HUES64 (cell line): ENCODE results near the gene COL27A1.

ENCODE experiments used
- H3K27ac ChIP-seq: 2 replicates; pipeline ENCODE4 v1.7.0; 2013; ENCODE audit warnings: low read depth, low read length, inconsistent platforms
- H3K27me3 ChIP-seq: 2 replicates; pipeline ENCODE4 v1.6.1; 2013; ENCODE audit warnings: mild to moderate bottlenecking, low read length; ENCODE audit not compliant: insufficient read depth
- H3K36me3 ChIP-seq: 2 replicates; pipeline ENCODE4 v1.6.1; 2013; ENCODE audit warnings: mild to moderate bottlenecking, low read length; ENCODE audit not compliant: insufficient read depth
- H3K4me1 ChIP-seq: 2 replicates; pipeline ENCODE4 v1.6.1; 2013; ENCODE audit warnings: mild to moderate bottlenecking, low read length, moderate library complexity; ENCODE audit not compliant: insufficient read depth
- H3K4me3 ChIP-seq: 2 replicates; pipeline ENCODE4 v1.5.1; 2013; ENCODE audit warnings: mild to moderate bottlenecking, low read length, moderate library complexity
- H3K9ac ChIP-seq: 2 replicates; pipeline ENCODE4 v1.6.1; 2013; ENCODE audit warnings: mild to moderate bottlenecking, low read depth, low read length
- H3K9me3 ChIP-seq: 2 replicates; pipeline ENCODE4 v1.6.1; 2013; ENCODE audit warnings: low read depth, low read length; ENCODE audit not compliant: insufficient read depth
- WGBS: fragments of 150-250, 120-280 bp; methylation state at CpG from one replicate; pipeline ENCODE4 v1.1.7; 2013; ENCODE audit warnings: missing lambda C conversion rate; 5-methylcytosine and 5-hydroxymethylcytosine counted together

COL27A1 gene

DNA sequence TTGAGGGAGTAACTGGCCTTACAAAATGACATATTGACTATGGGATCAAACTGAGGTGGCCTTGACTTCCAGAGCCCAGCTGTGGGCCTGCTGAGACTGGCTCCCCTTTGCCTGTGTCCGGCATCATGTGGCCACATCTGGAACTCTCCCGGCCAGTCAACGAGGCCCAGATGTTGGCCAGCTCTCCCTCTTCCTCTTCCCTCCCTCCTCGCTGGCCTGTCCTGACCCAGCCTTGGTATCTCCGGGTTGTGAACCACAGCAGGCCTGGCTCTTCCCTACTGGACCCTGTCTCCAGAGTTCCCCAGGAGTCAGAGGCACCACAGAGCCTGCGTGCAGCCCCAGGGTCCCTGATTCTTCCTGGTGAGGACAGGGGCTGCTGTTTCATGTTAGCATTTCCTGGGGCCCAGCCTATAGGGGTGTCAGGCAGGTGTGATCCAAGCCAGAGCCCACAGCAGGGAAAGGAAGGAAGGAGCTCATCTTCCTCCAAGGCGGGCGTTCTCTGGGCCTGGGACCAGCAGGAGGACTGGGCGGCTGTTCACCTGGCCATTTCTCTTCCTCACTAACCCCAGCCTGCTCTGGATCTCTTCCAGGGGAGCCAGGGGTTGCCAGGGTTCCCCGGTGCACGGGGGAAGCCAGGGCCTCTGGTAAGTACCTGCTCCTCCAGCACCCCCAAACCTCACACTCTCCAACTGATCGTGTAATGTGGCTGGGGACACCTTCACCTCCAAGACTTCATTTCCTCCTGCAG is 81.2 kb downstream of the COL27A1 start:
- no peak overlapping the region for H3K9ac ChIP-seq
- no peak overlapping the region for H3K27ac ChIP-seq
- H3K27me3 ChIP-seq: no peaks in the 10 kb centered on the region
- H3K4me1 ChIP-seq: peaks cover 4% of the 10 kb centered on the region; the same call in 1 of the 2 replicates
- WGBS: 81% methylated on average over 12 of the region's 12 CpGs
- no peaks in the 10 kb centered on the region for H3K9me3 ChIP-seq
- H3K4me3 ChIP-seq: no peak overlapping the region
- peaks cover 3% of the 10 kb centered on the region; the same call in 1 of the 2 replicates for H3K36me3 ChIP-seq

DNA sequence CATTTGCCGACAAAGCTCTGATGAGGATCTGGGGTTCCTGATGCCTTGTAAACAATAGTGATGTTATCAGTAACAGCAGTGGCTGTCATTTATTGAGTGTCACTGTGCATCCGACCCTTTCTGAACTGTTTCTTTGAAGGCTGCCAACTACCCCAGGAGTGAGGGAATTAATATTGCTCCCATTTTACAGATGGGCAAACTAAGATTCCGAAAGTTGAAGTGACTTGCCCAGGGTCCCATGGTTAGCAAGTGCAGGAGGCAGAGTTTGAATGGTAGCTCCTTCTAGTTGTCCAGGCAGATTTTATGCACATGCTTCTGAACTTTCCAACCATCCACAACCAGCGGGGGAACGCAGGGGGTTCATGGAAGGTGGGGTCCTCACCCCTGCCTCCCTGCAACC is 81.9 kb downstream of the COL27A1 start:
- H3K9ac ChIP-seq: no peak overlapping the region
- no peaks in the 10 kb centered on the region for H3K9me3 ChIP-seq
- peaks cover 4% of the 10 kb centered on the region; the same call in 1 of the 2 replicates for H3K36me3 ChIP-seq
- H3K4me3 ChIP-seq: no peak overlapping the region
- no peak overlapping the region for H3K27ac ChIP-seq
- 95% methylated on average over 5 of the region's 5 CpGs for WGBS
- H3K4me1 ChIP-seq: peaks cover 4% of the 10 kb centered on the region; the same call in 1 of the 2 replicates
- H3K27me3 ChIP-seq: no peaks in the 10 kb centered on the region

DNA sequence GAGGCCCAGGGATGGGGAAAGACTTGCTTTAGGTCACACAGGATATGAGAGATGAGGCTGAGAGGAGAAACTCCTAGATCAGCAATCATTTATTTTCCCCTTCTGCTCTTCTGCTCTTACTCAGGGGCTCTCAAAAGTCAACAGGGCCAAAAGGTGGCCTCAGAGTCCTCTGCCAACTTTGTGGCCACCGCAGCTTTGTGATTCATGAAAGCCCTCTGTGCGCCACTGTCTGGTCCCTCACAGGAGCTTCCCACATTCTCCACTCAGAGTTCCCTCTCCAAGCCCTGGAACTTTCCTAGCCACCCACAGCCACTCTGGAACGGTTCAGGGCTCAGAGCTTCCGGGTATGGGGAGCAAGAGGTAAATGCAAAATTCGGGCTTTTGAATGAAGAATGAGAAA is 82.4 kb downstream of the COL27A1 start:
- H3K36me3 ChIP-seq: peaks cover 4% of the 10 kb centered on the region; the same call in 1 of the 2 replicates

DNA sequence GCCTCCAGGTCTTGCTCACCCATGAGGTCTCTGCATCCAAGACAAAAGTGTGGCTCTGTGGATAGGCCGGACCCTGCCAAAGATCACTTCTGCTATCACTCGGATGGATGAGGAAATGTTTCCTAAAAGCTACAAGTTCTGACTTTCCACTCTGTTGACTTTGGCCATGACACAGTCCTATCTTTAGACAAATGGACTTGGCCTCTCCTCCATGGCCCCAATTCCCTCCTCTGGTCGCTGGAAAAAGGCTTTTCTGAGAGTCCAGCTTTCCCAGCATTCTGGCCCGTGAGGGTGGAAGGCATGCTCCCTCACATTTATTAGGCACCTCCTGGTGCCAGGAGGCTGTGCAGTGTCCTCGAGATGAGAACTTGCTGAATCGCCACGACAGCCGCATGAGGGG is 83.1 kb downstream of the COL27A1 start:
- H3K27me3 ChIP-seq: no peaks in the 10 kb centered on the region
- no peak overlapping the region for H3K9ac ChIP-seq
- WGBS: 95% methylated on average over 8 of the region's 8 CpGs
- no peaks in the 10 kb centered on the region for H3K9me3 ChIP-seq
- no peak overlapping the region for H3K4me3 ChIP-seq
- H3K27ac ChIP-seq: no peak overlapping the region
- peaks cover 4% of the 10 kb centered on the region; the same call in 1 of the 2 replicates for H3K4me1 ChIP-seq
- peaks cover 4% of the 10 kb centered on the region; the same call in 1 of the 2 replicates for H3K36me3 ChIP-seq

More for the DNA sequence above, 82.4 kb downstream of the COL27A1 start:
- no peaks in the 10 kb centered on the region for H3K9me3 ChIP-seq
- H3K27ac ChIP-seq: no peak overlapping the region
- no peak overlapping the region for H3K4me3 ChIP-seq
- H3K27me3 ChIP-seq: no peaks in the 10 kb centered on the region
- WGBS: 89% methylated on average over 2 of the region's 5 CpGs
- H3K9ac ChIP-seq: no peak overlapping the region
- H3K4me1 ChIP-seq: peaks cover 4% of the 10 kb centered on the region; the same call in 1 of the 2 replicates

DNA sequence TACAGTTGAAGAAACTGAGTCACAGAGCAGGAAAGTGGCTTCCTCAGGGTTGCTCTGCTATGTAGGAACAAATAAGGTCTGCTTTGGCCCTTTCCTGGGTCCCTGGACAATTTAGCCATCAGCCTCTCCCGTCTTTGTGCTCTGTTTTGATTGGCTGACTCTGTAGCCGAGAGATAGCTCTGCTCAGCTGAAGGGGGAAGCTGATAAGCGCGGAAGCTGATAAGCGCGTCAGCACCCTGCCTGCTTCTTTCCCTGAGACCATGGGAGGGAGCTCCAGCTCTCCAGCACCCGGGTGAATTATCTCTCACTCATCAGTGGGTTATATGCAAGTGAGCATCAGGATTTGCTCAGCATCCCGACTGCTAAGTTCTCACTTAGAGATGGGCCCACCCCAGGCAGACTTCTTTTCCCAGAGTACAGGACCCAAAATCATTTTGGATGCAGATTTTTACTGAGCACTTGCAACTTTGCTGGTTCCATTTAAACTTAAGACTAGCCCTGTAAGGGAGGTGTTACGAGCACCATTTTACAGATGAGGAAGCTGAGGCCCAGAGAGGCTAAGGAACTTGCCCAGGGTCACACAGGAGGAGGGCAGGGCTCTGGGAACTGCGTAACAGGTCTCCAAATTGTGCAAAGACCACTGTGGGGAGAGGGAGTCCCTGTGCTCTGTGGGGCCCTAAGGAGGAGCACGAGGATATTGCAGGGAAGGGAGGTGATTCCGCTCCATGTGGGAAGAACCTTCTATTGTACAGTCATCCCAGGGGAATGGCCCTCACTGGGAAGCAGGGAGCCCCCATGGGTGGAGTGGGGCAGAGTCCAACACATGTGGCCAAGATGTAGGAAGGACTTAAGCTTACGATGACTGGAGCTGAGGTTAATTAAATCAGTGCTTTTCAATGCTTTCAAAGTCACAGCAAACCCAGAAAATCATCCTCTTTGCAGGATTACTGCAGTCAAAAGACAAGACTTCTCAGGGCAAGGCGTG is 83.8 kb downstream of the COL27A1 start:
- no peak overlapping the region for H3K9ac ChIP-seq
- H3K4me3 ChIP-seq: no peak overlapping the region
- H3K36me3 ChIP-seq: peaks cover 4% of the 10 kb centered on the region; the same call in 1 of the 2 replicates
- H3K27me3 ChIP-seq: no peaks in the 10 kb centered on the region
- no peak overlapping the region for H3K27ac ChIP-seq
- H3K9me3 ChIP-seq: no peaks in the 10 kb centered on the region
- 74% methylated on average over 14 of the region's 14 CpGs for WGBS
- peaks cover 4% of the 10 kb centered on the region; the same call in 1 of the 2 replicates for H3K4me1 ChIP-seq

DNA sequence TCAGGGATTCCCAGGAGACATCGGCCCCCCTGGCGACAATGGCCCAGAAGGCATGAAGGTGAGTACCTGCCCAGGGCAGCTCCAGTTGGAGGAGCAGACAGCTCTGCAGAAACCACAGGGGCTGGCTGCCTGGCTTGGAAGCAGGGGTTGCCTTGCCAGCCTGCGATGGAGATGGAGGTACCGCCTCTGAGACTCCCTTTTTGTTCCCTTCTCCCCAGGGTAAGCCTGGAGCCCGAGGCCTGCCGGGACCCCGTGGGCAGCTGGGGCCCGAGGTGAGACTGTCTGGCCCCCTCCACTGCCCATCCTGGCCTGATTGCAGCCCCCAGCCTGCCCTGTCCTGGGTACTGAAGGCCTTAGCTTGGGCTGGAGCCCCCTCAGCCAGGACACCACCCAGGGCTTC is 84.9 kb downstream of the COL27A1 start:
- no peak overlapping the region for H3K27ac ChIP-seq
- H3K9me3 ChIP-seq: no peaks in the 10 kb centered on the region
- H3K36me3 ChIP-seq: peaks cover 4% of the 10 kb centered on the region; the same call in 1 of the 2 replicates
- no peak overlapping the region for H3K4me3 ChIP-seq
- H3K27me3 ChIP-seq: no peaks in the 10 kb centered on the region
- no peaks in the 10 kb centered on the region; the same call in 1 of the 2 replicates for H3K4me1 ChIP-seq
- no peak overlapping the region for H3K9ac ChIP-seq
- WGBS: 88% methylated on average over 8 of the region's 8 CpGs

DNA sequence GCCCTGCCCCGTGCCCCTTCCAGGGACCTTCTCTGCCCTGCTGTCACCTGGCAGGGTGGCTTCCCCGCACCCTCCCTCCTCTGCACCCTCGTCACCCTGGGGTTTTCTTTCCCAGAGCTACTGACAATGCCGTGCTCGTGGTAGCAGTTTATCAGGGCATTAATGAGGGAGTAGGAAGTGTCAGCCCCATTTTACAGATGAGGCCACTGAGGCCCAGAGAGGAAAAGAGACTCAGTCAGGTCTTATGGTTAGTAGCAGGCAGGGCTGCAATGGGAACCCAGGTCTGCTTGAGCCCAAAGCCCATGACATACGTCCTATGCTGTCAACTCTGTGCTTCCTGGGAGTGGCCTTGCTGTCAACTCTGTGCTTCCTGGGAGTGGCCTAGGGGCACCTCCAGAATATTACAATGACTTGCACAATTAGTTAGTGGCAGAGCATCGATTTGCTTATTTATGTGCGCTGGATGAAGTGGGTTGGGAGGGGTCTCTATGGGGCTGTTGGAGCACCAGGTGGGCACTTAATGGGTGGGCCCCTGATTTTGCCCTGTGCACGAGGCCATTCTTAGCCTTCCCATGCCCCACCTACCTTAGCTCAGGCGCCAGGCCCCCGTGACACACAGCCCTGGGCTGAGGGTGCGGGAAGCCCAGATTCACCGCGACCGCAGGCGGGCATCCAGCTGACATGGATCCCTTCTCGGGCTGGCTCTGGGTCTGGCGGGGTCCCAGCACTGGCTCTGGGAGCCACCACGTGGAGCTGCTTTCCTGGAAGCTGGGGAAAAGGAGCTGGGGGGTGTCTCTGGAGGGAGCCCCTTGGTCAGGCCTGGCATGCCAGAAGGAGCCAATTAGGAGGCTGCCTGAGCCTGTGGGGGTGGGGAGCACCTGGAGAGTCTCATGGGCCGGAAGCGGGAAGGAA is 85.6 kb downstream of the COL27A1 start:
- H3K9ac ChIP-seq: no peak overlapping the region
- no peaks in the 10 kb centered on the region for H3K27me3 ChIP-seq
- H3K36me3 ChIP-seq: peaks cover 6% of the 10 kb centered on the region; the same call in 1 of the 2 replicates
- 92% methylated on average over 20 of the region's 21 CpGs for WGBS
- H3K27ac ChIP-seq: no peak overlapping the region
- H3K9me3 ChIP-seq: no peaks in the 10 kb centered on the region
- no peak overlapping the region for H3K4me3 ChIP-seq
- no peaks in the 10 kb centered on the region for H3K4me1 ChIP-seq

DNA sequence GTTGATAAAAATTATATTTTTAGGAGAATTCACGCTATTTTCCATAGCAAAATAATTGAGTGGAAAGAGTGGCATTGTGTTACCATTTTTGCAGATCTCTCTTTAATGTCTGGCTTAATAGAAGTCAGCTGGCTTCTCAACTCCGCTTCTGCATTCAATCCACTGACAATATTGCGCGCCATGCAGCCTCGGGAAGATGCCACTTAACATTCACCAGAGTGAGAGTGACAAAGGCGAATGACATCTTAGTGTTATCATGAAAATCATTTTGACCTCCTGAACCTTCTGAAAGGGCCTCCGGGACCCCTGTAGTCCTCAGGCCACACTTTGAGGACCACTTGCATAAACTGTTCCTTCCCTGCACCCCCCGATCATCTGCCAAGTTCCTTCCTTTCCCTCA is 87.5 kb downstream of the COL27A1 start:
- Histone ChIP-seq H3K27me3 (no peaks in the 10 kb centered on the region), H3K4me3 (no peak overlapping the region), H3K9me3 (no peaks in the 10 kb centered on the region), H3K4me1 (no peaks in the 10 kb centered on the region), H3K36me3 (peaks cover 9% of the 10 kb centered on the region; the same call in 1 of the 2 replicates), H3K27ac (no peak overlapping the region), H3K9ac (no peak overlapping the region)
- WGBS: 97% methylated on average over 8 of the region's 8 CpGs

DNA sequence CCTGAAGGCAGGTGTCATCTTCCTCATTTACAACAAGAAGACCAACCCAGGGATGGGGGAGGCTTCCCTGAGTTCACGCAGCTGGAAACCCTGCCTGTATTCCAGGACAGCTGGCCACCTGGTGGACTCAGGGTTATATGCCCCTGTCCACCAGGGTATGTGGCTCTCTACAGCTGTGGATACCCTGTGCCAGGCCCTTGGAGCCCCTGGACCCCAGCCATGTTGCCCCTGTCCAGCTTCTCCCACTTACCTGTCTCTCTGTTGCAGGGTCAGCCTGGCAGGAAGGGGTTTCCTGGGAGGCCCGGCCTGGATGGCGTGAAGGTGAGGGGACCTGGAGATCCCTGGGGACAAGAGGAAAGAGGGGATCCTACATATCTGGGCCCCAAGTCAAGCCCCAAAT is 87.9 kb downstream of the COL27A1 start:
- WGBS: 93% methylated on average over 3 of the region's 3 CpGs
- Histone ChIP-seq H3K27me3 (no peaks in the 10 kb centered on the region), H3K27ac (no peak overlapping the region), H3K36me3 (peaks cover 9% of the 10 kb centered on the region; the same call in 1 of the 2 replicates), H3K4me1 (no peaks in the 10 kb centered on the region), H3K4me3 (no peak overlapping the region), H3K9me3 (no peaks in the 10 kb centered on the region), H3K9ac (no peak overlapping the region)

DNA sequence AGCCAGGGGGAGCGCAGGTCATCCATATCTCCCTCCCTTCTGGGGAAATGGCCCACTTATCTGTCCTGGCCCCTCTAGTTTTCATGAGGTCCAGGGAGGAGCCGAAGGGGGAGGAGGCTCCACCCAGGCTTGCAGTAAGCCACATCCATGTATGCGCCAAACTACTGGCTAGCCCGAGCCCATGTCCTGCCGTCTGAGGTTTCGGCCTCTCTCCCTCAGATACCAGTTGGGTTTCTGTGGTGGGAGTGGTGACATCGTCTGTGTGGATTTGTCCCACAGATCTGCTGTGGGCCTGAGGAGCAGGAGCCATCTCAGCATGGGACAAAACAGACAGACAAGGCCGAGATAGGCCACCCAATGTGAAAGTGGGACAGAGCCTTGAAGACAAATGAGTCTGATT is 89.2 kb downstream of the COL27A1 start:
- Histone ChIP-seq H3K9me3 (no peaks in the 10 kb centered on the region), H3K27me3 (no peaks in the 10 kb centered on the region), H3K27ac (no peak overlapping the region), H3K4me1 (no peaks in the 10 kb centered on the region), H3K36me3 (peaks cover 9% of the 10 kb centered on the region; the same call in 1 of the 2 replicates), H3K4me3 (no peak overlapping the region), H3K9ac (no peak overlapping the region)
- WGBS: 90% methylated on average over 8 of the region's 8 CpGs
